ENCODE results near the gene DDAH1. TPM values are rescaled to one million over a fixed set of nuclear protein-coding genes. Genes with fewer than 3 reads are reported as not detected.

The DDAH1 gene
- total RNA-seq, 4 donors from 2014 or later, result 8.3 to 21.1 (median 13.3) TPM

DNA sequence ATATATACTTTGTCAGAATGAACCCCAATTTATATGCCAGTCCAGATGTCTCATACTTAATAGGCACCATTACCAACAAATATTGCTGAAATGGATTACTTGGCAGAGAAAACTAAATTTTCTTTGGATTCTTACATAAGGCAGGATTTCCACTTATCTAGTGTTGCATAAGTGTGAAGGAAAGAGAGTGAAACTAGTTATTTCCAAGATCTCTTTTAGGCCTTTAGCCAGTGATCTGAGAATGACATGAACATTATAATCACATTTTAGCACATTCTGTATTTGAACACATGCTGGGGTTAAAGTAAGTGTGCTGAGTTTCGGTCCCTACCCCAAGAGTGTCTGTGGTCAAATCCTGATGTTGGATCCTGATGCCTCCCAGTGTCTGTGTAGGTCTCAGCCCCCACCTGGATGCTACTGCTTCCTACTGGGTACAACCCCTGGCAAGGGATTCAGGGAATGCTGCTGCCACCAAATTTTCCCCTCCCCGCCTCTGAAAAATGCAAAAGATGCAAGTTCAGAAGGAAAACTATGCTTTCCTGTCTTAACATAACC is 11.2 kb downstream of the DDAH1 start:
- no peak overlapping the region for H3K4me3 ChIP-seq (ENCODE audit: low read depth, poor library complexity, severe bottlenecking)
- 71 to 92% methylated on average over 2 of the region's 2 CpGs for WGBS, 2 donors
- intact Hi-C loops (cut with DNase I; ENCODE audit: low total_unique reads), result no loop called here
- DNase-seq (ENCODE audit: low spot score in 2 of 2), result no peak
- TF ChIP-seq POLR2A (IDR thresholded peaks at IDR 0.05), result no peak
- TF ChIP-seq, protein P1, sequence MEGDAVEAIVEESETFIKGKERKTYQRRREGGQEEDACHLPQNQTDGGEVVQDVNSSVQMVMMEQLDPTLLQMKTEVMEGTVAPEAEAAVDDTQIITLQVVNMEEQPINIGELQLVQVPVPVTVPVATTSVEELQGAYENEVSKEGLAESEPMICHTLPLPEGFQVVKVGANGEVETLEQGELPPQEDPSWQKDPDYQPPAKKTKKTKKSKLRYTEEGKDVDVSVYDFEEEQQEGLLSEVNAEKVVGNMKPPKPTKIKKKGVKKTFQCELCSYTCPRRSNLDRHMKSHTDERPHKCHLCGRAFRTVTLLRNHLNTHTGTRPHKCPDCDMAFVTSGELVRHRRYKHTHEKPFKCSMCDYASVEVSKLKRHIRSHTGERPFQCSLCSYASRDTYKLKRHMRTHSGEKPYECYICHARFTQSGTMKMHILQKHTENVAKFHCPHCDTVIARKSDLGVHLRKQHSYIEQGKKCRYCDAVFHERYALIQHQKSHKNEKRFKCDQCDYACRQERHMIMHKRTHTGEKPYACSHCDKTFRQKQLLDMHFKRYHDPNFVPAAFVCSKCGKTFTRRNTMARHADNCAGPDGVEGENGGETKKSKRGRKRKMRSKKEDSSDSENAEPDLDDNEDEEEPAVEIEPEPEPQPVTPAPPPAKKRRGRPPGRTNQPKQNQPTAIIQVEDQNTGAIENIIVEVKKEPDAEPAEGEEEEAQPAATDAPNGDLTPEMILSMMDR (IDR thresholded peaks at IDR 0.05), result no peak

DNA sequence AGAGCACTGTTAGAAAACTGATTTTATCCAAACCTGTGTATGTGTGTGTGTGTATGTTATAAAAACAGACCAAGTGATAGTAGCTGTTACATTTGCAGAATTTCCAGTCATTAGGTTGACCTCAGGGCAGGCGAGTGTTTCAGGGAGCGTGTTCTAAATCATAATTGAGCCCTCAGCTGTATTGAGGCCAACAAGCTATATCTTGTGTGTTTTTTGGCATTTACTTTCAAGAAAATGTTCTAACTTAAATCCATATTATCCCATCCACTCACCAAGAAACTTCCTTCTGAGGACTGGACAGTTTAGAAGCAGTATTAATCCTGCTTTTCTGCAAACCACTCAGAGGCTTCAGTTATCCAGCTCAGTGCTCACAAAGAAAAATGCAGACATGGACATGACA is 12.0 kb downstream of the DDAH1 start:
- no peak for DNase-seq (ENCODE audit: low spot score in 2 of 2)
- no peak for TF ChIP-seq POLR2A (IDR thresholded peaks at IDR 0.05)
- TF ChIP-seq, protein P1 (IDR thresholded peaks at IDR 0.05), result no peak
- 69 to 70% methylated on average over 2 of the region's 2 CpGs for WGBS, 2 donors
- no peak overlapping the region for H3K4me3 ChIP-seq (ENCODE audit: low read depth, poor library complexity, severe bottlenecking)
- intact Hi-C loops (cut with DNase I; ENCODE audit: low total_unique reads), result no loop called here

DNA sequence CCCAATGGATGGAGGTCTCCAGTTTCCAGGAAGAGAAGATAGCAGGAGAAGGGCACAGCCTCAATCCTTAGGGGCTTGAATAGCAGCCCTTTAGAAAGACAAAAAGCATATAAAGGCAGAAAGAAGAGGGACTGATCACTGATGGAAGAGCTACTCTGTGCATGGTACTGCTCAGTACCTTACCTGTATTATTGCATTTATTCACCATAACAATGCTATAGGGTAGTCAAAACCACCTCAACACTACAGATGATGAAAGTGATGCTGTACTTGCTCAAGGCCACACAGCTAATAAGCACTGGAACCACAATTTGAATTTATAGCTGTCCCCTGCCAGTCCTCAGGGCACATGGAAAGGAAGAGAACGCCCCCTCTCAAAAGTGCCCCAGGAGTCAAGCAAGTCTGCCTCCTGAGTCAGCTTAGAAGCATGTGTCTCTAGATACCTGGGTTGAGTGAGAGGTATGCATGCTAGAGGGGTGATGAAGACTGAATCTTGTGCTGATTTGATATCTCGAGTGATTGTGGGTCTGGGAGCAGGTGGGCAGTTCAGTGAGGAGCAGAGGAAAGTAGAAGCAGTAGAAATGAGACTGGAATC is 13.6 kb downstream of the DDAH1 start:
- TF ChIP-seq, protein P1 (IDR thresholded peaks at IDR 0.05), result no peak
- TF ChIP-seq POLR2A (IDR thresholded peaks at IDR 0.05), result no peak
- 74 to 91% methylated on average over 2 of the region's 2 CpGs for WGBS, 2 donors
- no peak overlapping the region for H3K4me3 ChIP-seq (ENCODE audit: low read depth, poor library complexity, severe bottlenecking)
- intact Hi-C loops (cut with DNase I; ENCODE audit: low total_unique reads), result no loop called here
- DNase-seq (ENCODE audit: low spot score in 2 of 2), result no peak

DNA sequence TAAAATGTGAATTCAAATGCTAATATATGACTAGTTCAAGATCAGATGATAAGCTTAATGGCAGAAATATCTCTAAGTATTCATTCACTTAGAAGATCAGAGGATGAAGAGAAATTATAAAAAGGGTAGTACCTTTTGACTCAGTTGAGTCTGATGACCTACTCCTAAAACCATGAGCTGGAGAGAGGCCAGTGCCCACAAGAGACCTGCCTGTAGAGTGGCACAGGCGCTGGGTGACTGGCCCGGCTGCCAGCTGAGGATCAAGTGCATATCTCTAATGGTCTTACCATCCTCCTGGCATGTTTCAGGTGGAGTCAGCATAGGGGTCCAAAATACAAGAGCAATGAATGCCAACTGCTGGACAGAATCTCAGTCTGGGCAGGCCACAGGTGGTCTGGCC is 14.1 kb downstream of the DDAH1 start:
- 89 to 97% methylated on average over 2 of the region's 2 CpGs for WGBS, 2 donors
- no peak for DNase-seq (ENCODE audit: low spot score in 2 of 2)
- TF ChIP-seq, protein P1 (IDR thresholded peaks at IDR 0.05), result no peak
- no peak for TF ChIP-seq POLR2A (IDR thresholded peaks at IDR 0.05)
- intact Hi-C loops (cut with DNase I; ENCODE audit: low total_unique reads), result no loop called here
- no peak overlapping the region for H3K4me3 ChIP-seq (ENCODE audit: low read depth, poor library complexity, severe bottlenecking)

DNA sequence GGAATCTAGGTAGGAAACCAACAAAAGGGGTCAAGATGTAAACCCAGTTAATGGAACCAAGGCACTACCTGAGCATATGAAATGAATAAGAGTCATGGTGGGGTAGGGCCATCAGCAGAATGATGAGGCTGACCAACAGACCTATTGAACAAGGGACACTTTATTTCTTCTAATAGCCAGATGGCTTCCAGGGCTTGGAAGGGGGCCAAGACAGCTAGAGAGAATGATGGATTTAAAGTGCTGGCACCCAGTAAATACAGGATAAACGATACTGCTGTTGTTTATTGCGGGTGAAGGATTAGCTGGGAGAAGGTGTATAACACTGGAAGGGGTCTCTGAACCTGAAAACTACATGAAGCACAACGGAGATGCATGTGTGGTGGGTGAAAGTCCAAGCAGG is 15.6 kb downstream of the DDAH1 start:
- DNase-seq (ENCODE audit: low spot score in 2 of 2), result no peak
- no peak overlapping the region for H3K4me3 ChIP-seq (ENCODE audit: low read depth, poor library complexity, severe bottlenecking)
- TF ChIP-seq, protein P1 (IDR thresholded peaks at IDR 0.05), result no peak
- TF ChIP-seq POLR2A (IDR thresholded peaks at IDR 0.05), result no peak
- WGBS, 2 donors, result 49 to 55% methylated on average over 3 of the region's 3 CpGs
- intact Hi-C loops (cut with DNase I; ENCODE audit: low total_unique reads), result no loop called here

DNA sequence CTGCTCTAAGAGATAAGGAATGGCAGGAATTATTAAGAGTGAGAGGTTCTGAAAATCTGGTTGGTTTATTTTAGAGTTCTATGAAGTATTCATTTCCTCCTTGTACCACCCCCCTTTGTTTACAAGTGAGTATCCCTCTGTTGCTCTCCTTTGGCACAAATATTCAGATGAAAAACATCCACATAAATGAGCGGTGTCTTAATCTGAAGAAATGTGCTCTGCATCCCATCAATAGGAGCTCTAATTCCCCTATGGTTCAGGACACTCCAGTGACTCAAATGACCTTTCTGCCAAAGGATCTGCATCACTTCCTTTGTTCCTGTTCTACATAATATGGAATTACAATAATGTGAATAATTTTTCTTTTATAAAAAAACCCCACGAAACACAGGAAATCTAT is 16.6 kb downstream of the DDAH1 start:
- intact Hi-C loops (cut with DNase I; ENCODE audit: low total_unique reads), result no loop called here
- WGBS, 2 donors, result 60% methylated on average over 2 of the region's 2 CpGs

More for the DNA sequence above, 16.6 kb downstream of the DDAH1 start:
- TF ChIP-seq POLR2A (IDR thresholded peaks at IDR 0.05), result no peak
- TF ChIP-seq, protein P1 (IDR thresholded peaks at IDR 0.05), result no peak
- no peak overlapping the region for H3K4me3 ChIP-seq (ENCODE audit: low read depth, poor library complexity, severe bottlenecking)
- DNase-seq (ENCODE audit: low spot score in 2 of 2), result no peak
